ENCODE results near the gene HSFX4. TPM values are rescaled to one million over a fixed set of nuclear protein-coding genes. Genes with fewer than 3 reads are reported as not detected.

HSFX4 gene
- total and polyA plus RNA-seq, 9 of the 15 experiments (the other 6 are each of a cell fraction or from before 2014, with no cell fraction given) = 0.10 to 0.24 (median 0.14) TPM; not detected in 6

- intact Hi-C loops (cut with micrococcal nuclease) (no loop called here), in situ Hi-C loops (cut with MboI) (loop anchor here (10.0 kb wide), 1 partner anchor 413 kb away; no protein-coding TSS in a partner anchor)
- FAIRE-seq (no peak), ATAC-seq (no peak), DNase-seq (ENCODE audit: extremely low read depth in 1 of 4, low spot score in 3 of 4) (no peak)
- TF ChIP-seq ZNF699 (CRISPR knock-in tag; IDR thresholded peaks at IDR 0.05; ENCODE audit: insufficient replicate concordance) (no peak), RAD21 (CRISPR knock-in tag; conservative IDR thresholded peaks at IDR 0.05 in 1 of 2, IDR thresholded peaks at IDR 0.05 in 1 of 2) (no peak), SAFB2 (IDR thresholded peaks at IDR 0.05; ENCODE audit: borderline replicate concordance, low read depth, low read length, severe bottlenecking) (no peak), MTF1 (CRISPR knock-in tag; IDR thresholded peaks at IDR 0.05; ENCODE audit: borderline replicate concordance) (no peak), CBFA2T2 (conservative IDR thresholded peaks at IDR 0.05) (no peak), TFAM (CRISPR knock-in tag; conservative IDR thresholded peaks at IDR 0.05) (no peak), CREM (IDR thresholded peaks at IDR 0.05; ENCODE audit: low read depth) (no peak), CBX1 (IDR thresholded peaks at IDR 0.05; ENCODE audit: low read depth) (no peak), NEUROD1 (IDR thresholded peaks at IDR 0.05; ENCODE audit: borderline replicate concordance, low read depth, low read length, partially characterized antibody) (no peak), RBM39 (optimal IDR thresholded peaks at IDR 0.05; ENCODE audit: low read depth, low read length) (no peak), HNRNPK (IDR thresholded peaks at IDR 0.05; ENCODE audit: low read depth, low read length, poor library complexity, severe bottlenecking) (no peak), POU5F1 (IDR thresholded peaks at IDR 0.05; ENCODE audit: borderline replicate concordance, low read depth, low read length, partially characterized antibody) (no peak), SMAD1 (IDR thresholded peaks at IDR 0.05; ENCODE audit: low read depth, low read length, partially characterized antibody) (no peak), NRF1 (conservative IDR thresholded peaks at IDR 0.05 in 1 of 2, IDR thresholded peaks at IDR 0.05 in 1 of 2) (no peak)
- no peaks in the 10 kb centered on the region for H3K9me3 ChIP-seq (replicated peaks; ENCODE audit: control insufficient read depth, insufficient read depth, low read depth, low read length)
- H3K4me3 ChIP-seq = no peak overlapping the region
- no peak overlapping the region for H3K27ac ChIP-seq (ENCODE audit: extremely low read depth, low read depth, low read length)
- no peak overlapping the region for H3K9ac ChIP-seq (ENCODE audit: insufficient read depth in 1 of 2, low read depth in 2 of 2, low read length in 2 of 2)
- H3K4me1 ChIP-seq (replicated peaks in 1 of 2; ENCODE audit: control insufficient read depth in 2 of 2, insufficient read depth in 2 of 2, low read length in 2 of 2) = no peaks in the 10 kb centered on the region
- H3K27me3 ChIP-seq (ENCODE audit: control insufficient read depth in 2 of 2, insufficient read depth in 2 of 2, low read length in 2 of 2) = no peaks in the 10 kb centered on the region
- no peak overlapping the region for H2AFZ ChIP-seq (ENCODE audit: low read depth, low read length)
- no peaks in the 10 kb centered on the region for H4K20me1 ChIP-seq (replicated peaks; ENCODE audit: control insufficient read depth, insufficient read depth, low read length)
- no peaks in the 10 kb centered on the region for H3K9me1 ChIP-seq (ENCODE audit: control insufficient read depth, insufficient read depth, low read length)
- H3K4me2 ChIP-seq (ENCODE audit: insufficient read depth, low read length) = no peak overlapping the region
- 75% methylated on average over 3 of the region's 3 CpGs for WGBS (ENCODE audit: insufficient coverage, low coverage, missing lambda C conversion rate)
- ChIA-PET POLR2A (no interaction called here), CTCF (ENCODE audit: low intra/inter-chr PET ratio) (no interaction called here)
- BruUV-seq (replicated peaks) = no TSS peak
- no peaks in the 10 kb centered on the region for H3K79me2 ChIP-seq (ENCODE audit: control insufficient read depth, insufficient read depth, low read length)
- H3K36me3 ChIP-seq (ENCODE audit: control insufficient read depth, insufficient read depth, low read length) = peaks cover 8% of the 10 kb centered on the region; the same call in 1 of the 3 replicates
Observed at GRCh38 chrX:149948016-149948415, 18.6 kb downstream of the HSFX4 start.

Measured in K562 (cell line).